Measurements from ENCODE around the gene CES1.
"Not testable (repeated sequence)": the region's sequence is repeated elsewhere in the genome, so short reads cannot be mapped to it uniquely, and the experiment has no call there.

- not testable (repeated sequence) for TF ChIP-seq EZH2 (IDR thresholded peaks at IDR 0.05; ENCODE audit: insufficient read depth, poor library complexity, severe bottlenecking); EZH2phosphoT487 (IDR thresholded peaks at IDR 0.05; ENCODE audit: insufficient read depth, low read depth)
Observed at GRCh38 chr16:55792934-55793374, 39.9 kb downstream of the CES1 start.

Measured in GM23248 (cell line).